GM19463 (cell line): ENCODE results near the gene RPS6KA2.
A peak's percentile ranks its signal among the peaks of the same experiment; 100 is the strongest.

Source experiments
- ATAC-seq: cut with Tn5 transposase; IDR thresholded peaks from one replicate; pipeline ENCODE4 v1.9.1; 2021; ENCODE audit warnings: mild to moderate bottlenecking, moderate library complexity; ENCODE audit not compliant: unreplicated experiment

The RPS6KA2 gene

DNA sequence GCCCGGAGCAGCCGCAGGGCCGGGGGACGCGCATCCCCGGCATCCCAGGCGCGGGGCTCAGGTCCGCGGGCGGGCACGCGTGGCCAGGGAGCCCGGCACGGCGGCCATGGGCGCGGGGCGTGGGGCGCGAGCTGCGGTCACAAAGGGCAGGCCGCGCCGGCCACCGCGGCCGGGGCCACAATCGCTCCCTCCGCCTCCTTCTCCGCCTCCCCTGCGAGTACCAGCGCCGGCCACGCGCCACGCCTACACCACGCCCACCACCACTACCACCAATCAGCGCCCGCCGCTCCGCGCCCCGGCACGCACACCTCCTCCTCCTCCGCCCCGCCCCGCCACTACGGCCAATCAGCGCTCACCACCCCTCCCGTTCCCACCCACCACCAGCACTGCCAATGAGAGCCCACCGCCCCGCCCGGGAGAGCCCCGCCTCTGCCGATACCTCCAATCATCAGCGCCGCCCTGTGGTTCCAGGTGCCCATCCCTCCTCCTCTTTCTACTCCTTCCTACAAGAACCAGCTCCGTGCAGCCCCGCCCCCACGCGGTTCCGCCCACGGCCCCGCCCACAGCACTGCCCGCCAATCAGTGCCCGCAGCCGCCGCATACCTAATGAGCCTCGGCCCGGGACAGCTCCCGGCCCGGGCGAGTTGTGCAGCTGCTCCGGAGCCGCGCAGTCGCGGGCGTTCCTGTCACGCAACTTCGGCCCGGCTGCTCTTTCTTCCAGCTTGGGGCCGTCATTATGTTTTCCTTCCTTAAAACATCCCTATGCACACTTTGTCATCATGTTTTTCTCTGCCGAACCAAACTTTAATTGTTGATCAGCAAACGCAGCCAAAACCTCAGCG, at the start of gene RPS6KA2:
Gene RPS6KA2 (minus strand): TSS at position 219 of the 842 bp plus-strand sequence. CDS start 232 bp downstream, outside the sequence.
- ATAC-seq: peak; percentile 80

DNA sequence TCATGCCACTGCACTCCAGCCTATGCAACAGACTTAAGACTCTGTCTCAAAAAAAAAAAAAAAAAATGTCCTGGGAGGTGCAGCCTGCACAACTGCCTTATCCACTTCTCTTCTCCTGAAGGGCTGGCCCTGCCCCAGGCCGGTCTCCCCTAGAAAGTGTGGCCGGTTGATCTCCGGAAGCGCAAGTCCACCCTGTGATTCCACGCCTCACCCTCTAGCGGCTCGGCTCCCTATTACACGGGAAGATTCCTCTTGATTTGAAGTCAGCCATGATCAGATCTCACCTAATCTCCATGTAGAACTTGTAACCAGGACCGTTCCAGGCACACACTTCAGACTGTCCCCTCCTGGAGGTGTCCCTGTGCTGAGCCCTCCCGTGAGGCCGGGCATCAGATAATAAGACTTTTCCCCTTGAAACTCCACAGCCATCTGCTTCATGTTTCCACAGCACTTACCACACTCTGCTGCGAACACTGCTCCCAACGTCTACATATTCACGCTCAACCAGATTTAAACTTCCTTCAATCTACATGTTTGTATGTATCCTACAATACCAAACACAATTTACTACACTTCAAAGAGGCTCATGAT, 49.3 kb upstream of the RPS6KA2 start:
- no peak for ATAC-seq

DNA sequence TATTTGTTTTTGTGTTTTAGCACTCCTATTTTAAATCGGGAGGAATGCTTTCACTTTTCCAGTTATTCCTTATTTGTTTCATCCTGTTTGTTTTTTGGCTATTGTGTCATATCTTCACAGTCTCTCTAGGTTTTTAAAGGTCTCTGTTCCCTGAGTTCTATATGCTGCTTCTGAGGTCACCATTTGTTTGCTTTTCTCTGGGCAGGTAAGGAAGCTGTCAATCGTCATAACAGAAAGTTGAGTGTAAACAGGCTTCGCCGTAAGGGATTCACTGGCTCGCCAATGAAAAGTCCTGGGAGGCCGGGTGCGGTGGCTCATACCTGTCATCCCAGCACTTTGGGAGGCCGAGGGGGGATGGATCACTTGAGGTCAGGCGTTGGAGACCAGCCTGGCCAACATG, 48.7 kb upstream of the RPS6KA2 start:
- no peak for ATAC-seq

- ATAC-seq: no peak
These were observed 46.3 kb upstream of the RPS6KA2 start for GRCh38 chr6:166673309-166673708.

DNA sequence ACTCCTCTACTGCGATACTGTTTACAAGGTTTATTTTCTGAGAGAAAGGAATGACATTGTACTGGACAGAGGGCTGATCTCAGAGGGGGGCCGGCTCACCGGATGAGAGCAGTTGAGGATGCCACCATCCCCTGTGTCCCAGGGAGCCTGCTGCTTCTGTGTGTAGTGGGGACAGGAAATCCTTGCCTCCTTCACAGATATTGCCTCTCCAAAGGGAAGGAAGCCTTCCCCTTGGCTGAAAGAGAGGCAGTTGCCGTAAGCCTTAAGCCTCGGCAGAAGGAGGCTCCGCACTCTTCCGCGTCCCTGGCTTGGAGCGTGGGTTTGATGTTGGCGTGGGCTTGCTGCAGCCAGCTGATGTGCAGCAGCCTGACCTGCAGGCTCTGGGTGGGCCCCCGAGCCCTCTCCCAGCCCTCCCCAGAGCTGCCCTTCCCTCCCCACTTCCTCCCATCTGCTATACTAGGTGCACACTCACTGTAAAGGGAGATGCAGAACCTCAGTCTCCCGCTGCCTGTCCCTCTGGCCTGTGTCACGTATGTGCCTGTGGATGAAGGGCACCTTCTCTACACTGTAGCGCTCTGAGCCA, 45.7 kb upstream of the RPS6KA2 start:
- ATAC-seq: no peak

GRCh38 chr6:166672146-166672545, 45.1 kb upstream of the RPS6KA2 start:
- ATAC-seq: no peak

GRCh38 chr6:166671434-166672081, 44.5 kb upstream of the RPS6KA2 start:
- no peak for ATAC-seq

DNA sequence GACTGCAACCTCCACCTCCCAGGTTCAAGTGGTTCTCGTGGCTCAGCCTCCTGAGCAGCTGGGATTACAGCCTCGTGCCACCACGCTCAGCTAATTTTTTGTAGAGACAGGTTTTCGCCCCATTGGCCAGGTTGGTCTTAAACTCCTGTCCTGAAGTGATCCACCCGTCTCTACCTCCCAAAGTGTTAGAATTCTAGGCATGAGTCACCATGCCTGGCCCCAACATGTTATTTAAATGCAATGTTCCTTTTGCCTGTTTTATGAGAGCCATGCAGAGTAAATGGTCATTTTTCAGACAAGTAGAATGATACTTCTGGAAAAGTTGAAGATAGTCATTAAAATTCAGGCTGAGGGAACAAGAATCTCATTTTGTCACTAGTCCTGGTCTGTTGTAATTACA, 43.8 kb upstream of the RPS6KA2 start:
- no peak for ATAC-seq

- ATAC-seq: no peak
These were observed 43.0 kb upstream of the RPS6KA2 start for GRCh38 chr6:166670013-166670412.

DNA sequence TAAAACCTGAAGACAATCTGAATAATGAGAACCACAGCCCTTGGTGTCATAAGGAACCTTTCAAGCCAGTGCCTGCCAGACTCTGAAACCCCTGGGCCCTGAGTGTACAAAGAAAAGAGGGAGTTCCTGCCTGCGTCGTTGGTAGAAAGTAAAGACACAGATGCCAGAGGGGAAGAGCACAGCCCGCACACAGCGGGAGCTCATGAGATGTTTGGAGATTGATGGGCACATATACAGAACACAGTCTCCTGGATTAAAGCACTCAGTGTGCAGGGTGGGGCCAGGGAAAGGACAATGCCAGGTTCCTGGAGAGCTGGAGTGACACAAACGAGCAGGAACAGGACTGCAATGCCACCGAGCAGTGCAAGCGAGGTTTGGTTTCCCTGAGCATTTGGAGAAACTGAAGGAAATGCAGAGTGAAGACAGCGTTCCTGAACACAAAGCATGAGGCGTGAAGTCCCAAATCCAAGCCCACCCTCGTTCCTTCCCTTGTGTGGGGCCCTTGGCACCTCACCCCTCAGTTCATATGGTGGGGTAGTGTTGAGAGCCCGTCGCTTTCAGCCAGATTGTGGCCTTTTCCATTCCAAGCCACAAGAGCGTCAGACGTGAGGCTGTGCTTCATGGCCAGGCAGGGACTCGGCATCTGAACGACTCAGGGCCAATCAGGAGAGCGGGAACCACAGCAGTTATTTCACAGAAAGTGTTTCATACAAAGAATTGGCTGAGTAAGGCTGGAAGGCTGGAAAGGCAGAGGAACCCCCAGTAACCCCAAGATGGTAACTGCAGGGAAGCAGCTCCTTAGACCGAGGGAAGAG, 41.0 kb upstream of the RPS6KA2 start:
- no peak for ATAC-seq

DNA sequence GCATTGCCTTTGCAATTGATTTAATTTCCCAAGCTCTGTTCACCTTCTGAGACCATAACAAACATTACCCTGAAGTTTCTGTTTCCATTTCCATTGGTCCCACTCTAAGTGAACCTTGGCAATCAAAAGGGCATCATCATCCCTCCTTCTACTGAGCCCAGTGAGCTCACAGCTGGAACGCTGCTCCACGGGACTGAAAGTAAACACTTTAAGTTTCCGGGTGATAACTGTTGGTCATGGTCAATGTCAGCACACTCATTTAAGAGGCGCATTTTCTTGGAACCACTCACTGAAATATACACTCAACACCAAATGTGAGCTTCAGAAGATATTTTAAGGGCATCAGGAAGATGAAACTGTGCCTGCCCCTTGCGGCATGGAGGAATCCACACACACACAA, 37.1 kb upstream of the RPS6KA2 start:
- no peak for ATAC-seq

DNA sequence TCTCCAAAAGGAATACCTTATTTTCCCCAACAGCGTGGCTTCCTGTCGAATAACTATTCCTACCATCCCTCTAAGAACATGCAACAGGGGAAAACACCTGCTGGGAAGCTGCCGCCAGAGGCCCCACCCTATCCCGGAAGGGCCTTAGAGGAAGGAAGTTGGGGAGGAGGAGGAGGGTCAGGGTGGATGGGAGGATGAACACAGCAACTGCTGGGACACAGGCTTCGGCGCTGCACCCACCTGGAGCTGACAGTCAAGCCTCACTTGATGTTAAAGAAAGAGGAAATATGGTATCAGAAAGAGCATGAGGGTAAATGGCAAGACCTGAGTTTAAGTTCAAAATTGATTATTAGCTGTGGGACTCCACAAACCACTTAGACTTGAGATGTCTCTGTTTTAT, 36.5 kb upstream of the RPS6KA2 start:
- ATAC-seq: no peak

GRCh38 chr6:166662690-166663089, 35.6 kb upstream of the RPS6KA2 start:
- no peak for ATAC-seq

DNA sequence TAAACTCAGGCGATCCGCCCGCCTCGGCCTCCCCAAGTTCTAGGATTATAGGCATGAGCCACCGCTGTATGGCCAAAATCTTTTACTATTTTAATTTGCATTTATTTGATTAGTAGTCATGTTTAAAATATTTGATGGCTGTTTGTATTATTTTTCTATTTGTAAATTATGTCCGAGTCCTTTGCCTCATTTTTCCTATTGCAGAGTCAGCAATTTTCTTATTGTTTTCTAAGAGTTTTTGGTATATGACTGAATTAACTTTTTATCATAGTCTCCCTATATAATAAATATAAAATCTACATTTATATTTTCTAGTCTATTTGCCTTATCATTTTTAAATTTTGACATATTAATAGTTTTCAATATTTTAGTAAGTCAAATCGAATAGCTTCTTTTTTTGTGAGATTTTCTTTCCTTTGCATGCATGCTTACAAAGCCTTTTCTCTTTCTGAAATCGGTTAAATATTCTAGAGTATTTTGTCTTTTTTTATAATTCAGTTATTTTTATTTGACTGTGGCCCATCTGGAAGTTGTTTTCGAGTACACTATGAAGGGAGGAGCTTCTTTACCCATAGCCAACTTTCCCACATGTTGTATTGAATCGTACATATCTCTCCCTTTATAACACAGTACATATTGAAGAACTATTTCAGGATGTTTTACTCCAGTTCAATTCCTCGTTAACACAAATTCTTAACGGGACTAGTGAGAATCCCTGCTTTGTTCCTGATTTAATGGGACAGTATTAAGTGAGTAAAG, 34.5 kb upstream of the RPS6KA2 start:
- ATAC-seq: no peak

GRCh38 chr6:166660157-166660688, 33.2 kb upstream of the RPS6KA2 start:
- no peak for ATAC-seq

GRCh38 chr6:166659581-166659980, 32.5 kb upstream of the RPS6KA2 start:
- no peak for ATAC-seq

GRCh38 chr6:166658792-166659150, 31.7 kb upstream of the RPS6KA2 start:
- ATAC-seq: no peak

- no peak for ATAC-seq
These were observed 31.2 kb upstream of the RPS6KA2 start for GRCh38 chr6:166658115-166658791.

- no peak for ATAC-seq
These were observed 30.5 kb upstream of the RPS6KA2 start for GRCh38 chr6:166657531-166657930.
